GM21723 (cell line): Measurements from ENCODE around the gene NFIA.

Source experiments
- ATAC-seq: cut with Tn5 transposase; IDR thresholded peaks from one replicate; pipeline ENCODE4 v1.9.1; 2021; ENCODE audit warnings: mild to moderate bottlenecking, moderate library complexity; ENCODE audit not compliant: unreplicated experiment

The NFIA gene

DNA sequence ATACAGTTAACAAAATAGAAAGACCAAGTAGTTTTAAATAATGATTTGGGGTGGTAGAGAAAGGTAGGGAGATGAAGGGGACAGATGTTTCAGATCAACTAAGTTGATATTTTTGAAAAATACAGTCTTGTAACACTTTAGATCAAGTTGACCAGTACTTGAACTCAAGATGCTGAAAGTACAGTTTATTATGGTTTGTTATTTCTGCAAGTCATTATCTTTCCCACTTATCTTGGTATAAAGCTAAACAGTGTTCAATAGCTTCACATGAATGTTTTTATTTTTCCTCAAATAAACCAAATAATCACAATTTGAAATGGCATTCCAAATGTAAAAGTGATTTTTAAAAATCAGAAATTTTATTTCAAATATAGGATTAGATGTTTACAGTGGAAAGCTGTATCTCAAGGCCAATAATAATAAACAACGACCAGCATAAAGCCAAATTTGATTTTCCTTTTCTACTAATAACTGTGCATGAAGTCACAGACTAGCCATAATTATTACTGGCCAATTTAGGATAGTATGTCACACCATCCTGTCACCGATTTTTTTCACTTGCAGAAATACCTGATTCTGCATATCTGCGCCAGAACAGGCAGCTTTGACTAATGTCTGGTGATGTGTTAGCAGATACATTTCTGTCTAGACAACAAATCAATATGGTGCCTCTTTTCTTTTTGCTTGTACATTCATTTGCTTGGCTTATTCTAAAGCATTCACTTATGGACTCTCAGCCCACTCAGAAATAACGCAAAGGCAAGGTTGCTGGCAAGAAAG lies 322.4 kb downstream of the NFIA start:
- no peak for ATAC-seq

DNA sequence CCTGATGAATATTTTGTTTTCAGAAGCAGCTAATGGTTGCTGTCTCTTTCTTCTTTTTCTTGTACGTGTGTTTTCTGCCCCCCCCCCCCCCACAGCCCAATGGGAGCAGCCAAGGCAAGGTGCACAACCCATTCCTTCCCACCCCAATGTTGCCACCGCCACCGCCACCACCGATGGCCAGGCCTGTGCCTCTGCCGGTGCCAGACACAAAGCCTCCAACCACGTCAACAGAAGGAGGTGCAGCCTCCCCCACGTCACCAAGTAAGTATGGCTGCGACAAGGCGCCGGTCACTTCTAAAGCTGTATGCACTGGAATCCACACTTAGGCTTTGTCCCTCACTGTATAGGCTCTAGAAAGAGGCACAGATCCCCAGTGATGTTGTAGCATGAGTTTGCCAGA lies 324.1 kb downstream of the NFIA start:
- no peak for ATAC-seq

DNA sequence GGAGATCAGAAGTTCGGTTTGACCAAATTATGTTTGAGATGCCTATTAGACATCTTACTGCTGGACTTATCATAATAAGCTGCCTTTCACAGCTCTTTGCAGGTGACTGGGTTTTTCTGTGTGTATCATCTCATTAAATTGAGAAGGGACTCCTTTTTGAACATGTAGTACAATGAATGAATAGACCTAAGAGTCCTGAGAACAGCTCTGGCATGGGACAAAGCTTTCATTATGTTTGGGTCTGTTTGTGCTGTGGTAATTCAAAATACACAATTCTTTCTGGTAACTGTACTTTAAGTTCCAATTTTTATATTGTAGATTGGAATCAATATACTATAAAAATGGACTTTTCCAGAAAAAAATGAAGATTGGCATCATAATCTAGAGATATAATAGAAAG lies 330.2 kb downstream of the NFIA start:
- ATAC-seq = no peak

DNA sequence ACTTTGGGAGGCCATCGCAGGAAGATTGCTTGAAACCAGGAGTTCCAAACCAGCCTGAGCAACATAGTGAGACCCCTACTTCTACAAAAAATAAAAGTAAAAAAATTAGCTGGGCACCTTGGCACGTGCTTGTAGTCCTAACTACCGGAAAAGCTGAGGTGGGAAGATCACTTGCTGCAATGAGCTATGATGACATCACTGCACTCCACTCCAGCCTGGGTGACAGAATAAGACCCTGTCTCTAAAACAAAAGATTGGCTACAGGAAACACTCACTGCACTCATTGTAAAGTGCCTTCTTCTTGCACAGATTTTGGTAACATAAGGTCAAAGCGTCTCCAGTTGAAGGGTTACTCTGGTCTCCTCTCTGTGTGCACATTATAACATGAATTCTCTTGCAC lies 336.8 kb downstream of the NFIA start:
- no peak for ATAC-seq

DNA sequence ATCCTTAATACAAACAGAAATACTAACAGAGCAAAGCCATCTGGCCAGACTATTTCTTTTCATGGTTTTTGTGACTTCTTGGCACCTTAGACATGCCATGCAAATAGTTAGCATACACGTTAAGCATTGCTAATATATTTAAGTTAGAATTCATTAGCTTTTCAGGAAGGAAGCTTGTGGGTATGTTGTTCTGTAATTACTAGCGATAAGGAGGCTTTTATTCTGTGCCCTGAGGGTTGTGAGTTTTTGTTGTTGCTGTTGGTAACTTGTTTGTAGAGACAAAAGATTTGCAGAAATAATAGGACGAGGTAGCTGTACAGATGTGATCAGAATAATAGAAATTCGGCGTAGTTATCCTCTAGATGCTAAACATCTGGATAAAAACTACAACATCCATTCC lies 337.3 kb downstream of the NFIA start:
- ATAC-seq = no peak

DNA sequence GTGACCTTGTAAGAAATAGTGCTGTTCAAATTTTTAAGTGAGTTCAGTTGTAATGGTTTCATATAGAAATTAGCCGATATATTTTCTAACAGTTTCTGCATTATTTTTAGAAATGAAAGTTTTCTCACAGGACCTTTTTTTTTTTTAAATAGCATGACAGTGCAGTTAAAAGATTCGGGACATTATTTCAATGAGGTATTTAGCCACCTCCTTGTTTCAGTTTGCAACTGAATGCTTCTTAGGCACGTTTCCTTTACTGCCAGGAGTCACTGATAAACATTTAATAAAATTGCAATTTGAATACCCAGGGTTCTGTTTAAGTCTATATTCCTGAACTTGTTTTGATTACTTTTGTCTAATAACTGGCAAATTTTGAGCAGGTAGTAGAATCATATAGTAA lies 337.9 kb downstream of the NFIA start:
- no peak for ATAC-seq

DNA sequence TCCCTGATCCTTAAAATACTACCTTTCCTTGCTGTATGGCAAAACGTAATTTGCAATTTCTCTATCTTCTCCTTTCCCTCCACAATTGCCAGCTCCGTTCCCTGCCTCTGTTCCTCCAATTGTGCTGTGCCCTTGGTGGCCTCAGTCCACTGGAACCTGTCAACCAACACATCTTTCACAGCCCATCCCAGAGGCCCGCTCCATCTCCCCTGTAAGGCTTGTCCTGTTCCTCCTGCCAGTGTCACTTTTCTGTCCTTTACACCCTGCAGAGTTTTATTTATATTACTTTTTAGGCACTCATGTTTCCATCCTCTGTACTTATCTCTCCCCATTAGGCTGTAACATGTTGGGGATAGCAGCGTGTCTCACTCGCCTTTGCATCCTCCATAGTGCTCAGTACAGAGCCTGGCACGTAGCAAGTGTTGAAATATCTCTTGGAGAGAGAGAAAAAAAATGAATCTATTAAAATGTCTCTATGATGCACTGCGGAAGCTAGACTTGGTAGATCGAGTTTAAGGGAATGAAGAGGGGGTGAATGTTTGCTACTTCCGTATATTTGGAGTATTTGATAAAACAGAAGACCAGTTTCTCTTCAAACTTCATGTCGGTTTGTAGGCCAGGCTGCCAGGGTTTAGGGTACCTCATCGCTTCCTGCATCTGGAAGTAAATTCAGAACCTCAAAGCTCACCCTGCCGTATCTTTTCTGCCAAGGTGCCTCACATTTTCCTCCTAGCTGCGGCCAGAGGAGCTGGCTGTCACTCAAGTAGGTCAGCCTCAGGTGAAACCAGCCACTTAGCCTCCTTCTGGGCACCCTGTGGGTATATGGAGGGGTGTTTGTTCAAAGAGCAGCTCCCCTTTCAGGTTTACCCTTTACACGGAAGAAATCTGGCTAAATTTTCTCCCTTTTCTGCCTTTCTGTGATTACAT lies 338.8 kb downstream of the NFIA start:
- no peak for ATAC-seq

DNA sequence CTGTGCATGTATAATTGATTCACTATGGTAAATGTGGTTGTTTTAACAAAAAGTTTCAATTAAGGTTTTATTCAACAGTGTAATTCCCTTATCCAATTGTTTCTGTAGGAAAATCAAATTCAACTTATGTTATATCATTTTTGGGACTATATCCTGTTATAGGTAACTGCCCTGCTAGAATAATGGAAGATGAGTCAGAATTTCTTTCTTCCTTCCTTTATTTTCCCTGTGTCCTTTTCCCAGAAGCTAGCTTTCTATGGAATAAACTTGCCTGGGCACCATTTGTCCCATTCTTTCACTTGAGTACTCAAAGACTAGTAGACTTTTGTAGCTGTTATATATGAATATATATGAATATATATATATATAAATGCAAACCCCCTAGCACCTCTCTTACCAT lies 341.3 kb downstream of the NFIA start:
- no peak for ATAC-seq

DNA sequence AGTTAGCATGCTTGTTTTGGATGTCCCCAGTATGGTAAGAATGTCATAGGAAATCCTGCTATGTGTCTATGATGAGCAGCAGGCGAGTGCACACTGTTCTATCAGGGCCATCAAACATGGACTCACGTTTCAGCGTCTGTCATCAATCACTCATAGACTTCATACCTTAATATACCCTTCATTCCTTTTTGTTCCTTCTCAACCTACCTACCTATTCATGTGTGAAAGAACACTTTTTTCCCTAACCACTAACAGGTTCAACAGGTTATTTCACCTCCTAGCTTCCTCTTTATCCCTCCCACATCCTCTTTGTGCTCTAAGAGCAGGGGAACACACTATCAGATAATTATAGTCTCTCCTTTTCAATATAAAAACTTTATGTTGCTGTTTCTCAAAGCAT lies 342.0 kb downstream of the NFIA start:
- no peak for ATAC-seq

DNA sequence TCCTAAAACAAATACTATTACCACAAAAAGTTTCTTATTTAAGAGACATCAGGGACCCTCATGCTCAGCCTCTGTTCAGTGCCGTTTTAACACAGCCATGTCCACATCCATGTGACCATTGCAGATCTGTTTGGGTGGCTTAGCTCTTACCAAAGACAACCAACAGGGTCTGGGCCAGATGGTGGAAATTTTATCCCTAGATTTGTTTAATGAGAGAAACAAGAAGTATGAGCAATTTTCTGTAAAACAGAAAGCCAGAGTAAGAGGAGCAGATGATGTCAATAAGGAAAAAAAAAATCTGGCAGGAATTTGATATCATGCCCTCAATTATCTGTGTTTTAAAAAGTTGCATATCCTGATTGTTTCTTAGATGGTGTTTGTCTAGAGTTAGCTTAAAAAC lies 342.7 kb downstream of the NFIA start:
- ATAC-seq = no peak

DNA sequence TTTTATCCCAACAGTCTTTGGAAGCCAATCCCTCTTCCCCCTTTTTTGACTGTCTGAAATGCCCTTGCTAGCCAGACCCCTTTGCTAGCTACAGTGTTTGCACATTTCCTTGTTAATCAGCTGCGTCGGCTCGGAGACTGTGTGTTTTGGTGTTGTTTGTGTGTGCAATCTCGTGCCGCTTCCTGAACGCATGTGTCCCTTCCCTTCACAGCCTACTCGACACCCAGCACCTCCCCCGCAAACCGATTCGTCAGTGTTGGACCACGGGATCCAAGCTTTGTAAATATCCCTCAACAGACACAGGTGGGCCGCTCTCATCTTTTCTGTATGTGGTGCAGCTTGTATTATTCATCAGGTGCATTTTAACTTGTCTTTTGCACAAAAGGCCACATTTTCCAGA lies 343.9 kb downstream of the NFIA start:
- no peak for ATAC-seq

DNA sequence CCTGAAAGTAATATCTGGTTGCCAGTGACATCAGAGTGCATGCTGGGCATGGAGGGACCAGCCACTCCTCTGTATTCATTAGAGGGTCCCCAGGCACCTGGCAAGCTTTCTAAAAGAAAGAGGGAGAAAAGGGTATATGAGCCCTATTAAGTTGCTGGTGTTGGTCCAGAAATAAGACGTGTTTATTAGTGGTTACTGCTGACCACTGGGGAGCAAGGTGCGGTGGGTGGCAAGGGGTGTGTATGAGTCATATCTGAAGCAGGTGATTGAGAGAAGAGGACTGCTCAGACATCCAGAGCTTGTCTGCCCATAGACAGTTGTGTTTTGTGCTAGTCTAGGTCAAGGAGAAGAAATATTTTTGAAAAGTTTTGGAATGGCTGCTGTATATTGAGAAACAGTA lies 344.5 kb downstream of the NFIA start:
- no peak for ATAC-seq

DNA sequence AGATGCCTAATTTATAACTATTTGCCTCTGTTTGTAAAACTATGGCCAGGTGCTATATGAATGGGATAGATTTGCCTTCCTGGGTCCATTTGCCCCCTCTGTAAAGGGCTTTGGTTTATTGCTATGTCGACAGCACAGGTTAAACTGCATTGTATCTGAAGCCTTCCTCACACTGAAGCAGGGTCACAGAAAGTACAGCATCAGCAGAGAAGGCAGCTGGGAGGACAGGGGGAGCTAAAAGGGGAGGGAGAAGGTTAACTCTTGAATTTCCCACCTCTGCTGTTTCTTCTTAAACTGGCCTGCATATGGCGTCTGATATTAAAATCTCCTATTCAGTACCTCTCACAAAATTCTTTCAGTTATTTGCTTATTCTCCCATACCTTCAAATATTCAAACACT lies 345.1 kb downstream of the NFIA start:
- ATAC-seq = no peak

DNA sequence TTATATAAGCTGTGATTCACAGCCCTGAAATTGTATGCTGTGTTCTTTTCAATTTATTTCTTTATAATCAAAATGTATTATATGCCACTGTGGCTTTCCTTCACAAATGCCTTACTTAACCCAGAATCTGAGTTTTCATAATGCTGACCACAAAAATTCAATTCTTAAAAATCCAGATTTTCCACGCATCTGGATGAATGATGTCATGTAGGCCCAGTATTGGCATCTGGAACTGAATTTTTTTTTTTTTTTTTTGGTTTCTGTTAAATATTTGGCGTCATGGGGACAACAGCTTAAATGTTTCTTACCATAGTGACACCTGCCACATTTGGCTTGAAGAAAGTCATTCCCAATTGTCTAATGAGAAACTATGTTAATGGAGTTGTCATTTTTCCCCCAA lies 345.8 kb downstream of the NFIA start:
- no peak for ATAC-seq

DNA sequence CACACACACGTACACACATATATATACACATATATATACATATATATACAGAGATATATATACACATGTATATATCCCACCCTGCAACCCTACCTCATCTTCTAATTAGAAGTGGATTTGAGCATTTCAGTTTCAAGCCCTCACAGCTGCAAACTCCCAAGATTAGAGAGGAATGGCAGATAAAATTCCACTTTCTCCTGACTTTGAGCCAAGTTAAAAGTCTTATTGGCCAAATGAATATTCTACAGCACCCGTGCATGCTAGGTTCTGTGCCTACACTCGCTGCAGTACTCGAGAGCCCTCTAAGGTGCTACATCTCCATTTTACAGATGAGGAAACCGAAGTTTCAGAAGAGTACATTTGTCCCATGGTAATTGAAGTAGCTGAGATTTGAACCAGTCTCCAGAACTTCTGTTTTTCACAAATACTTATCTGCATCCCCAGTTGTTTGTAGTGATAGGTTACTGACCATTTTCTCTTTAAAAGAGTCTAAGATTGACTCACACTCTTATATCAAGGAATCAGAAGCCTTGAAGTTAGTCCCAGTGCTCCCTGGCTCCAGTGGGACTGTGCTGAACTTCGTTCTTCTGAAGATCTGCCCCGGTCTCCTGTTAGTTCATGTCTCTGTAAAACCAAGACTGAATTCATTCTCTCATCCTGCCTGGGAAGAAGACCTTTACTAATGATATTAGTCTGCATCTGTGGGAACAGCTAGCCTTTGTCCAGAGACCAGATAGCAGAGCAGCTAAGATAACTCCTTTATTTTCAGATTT lies 350.4 kb downstream of the NFIA start:
- ATAC-seq = no peak

DNA sequence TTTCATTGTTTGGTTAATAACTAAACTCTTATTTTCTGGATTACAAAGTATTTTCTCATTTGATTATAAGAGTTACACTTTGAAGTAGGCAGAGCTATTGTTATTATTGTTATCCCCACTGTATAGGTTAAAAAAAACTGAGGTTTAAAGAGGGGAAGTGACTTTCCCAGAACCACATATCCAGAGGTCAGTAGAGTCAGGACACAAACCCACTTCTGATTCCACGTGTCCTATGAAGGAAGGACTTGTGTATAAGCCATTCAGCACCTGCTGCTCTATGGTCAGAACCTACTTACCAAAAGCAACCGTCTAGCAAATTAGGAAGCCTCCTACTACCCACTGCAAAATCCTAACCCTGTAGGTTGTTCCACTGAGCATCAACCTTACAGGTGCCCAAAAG lies 351.3 kb downstream of the NFIA start:
- no peak for ATAC-seq

DNA sequence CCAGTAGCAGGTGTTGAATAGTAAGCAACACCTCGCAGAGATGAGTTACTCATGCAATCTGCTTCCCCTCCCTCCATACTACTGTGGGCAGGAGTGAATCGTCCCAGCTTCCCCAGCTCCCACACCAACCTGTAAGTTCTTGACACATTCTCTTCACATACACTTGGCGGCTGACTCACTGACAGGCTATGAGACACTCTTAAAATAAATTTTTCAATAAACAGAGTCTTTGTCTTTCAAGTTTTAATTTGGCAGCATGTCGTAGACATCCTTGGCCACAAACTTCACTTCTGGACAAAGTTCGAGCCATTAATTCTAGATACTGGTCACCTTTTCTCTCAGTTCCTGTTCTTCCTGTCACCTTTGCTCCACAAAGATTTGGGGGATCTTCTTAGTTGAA lies 351.9 kb downstream of the NFIA start:
- no peak for ATAC-seq

DNA sequence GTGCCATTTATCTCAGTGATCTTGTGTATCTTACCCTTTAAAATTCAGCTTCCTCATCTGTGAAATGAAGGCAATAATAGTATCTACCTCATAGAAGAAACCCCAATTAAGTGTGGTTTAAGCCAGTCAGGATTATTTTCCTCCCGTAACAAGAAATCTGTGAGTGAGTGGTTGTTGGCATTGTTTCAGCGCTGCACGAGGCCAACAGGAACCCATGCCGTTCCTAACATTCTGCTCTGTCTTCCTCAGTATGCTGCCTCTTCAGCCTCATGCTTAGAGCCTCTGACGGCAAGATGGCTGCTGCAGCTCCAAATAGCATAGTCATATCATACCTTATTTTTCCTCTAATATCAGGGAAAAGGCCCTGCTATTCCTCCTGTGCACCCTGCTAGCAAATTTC lies 352.9 kb downstream of the NFIA start:
- no peak for ATAC-seq

DNA sequence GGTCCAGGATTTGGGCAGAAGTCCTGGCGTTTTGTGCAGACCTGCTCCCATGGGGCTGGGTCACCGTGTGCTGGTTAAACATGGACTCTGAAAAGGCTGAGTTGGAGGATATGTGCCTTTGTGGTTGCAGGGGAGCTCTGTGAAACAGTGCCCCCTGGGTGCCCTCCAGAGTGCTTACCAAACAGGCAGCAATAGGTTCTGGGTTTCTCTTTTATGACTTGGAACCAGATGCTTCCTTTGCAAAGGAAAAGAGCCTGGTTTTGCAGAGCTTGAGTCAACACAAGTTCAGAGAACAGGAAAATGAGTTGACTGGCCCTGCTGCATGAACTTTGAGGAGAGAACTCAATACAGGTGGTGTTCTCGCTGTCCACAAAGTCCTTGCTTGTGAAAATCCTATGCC lies 353.7 kb downstream of the NFIA start:
- no peak for ATAC-seq

DNA sequence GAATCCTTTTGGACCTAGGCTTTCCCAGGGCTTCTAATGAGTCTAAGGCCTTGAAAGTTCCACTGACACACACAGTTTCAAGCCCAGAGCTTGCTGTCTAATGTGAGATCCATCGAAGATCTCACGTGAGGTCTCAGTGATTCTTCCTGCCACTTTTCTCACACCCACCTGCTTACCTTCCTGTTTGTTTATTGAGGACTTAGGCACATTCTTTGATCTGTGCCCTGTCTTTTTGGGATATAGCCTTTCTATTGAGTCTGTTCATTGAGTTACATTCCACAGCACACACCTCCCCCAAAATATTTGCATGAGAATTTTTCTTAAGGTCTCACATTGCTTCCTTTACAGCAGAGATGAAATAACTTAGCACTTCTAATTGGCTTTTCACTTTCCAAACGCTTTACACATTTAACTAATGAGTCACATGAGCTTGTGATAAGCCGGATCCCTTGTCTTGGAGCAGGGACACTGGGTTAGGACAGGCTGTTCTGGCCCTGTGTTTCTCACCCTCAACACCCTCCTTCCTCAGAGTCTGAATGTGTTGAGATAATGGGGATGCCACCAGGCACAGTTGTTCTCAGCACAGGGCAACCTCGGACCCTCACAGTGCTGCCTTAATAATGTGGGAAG lies 354.2 kb downstream of the NFIA start:
- no peak for ATAC-seq

DNA sequence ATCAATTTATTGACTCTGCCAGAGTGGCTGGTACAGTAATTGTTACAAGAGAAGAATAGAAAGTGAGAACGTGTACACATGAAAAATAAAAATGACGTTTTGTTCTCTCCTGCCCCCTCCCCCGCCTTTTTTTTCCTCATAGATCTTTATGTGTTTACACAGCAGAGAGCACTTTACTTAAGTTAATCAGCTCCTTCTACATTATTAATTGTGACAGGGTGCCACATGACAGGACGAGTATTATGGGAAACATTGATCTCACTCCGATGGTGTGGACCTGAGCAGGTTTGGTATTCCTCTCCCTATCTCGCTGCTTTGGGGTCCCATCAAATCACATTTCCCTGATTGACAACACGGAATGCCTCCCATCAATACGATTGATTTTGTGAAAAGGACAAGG lies 356.9 kb downstream of the NFIA start:
- ATAC-seq = no peak
